DOHH2 (cell line): Measurements from ENCODE around the gene UTS2R.

Experiments used
- H3F3A ChIP-seq: fragments of 200-600 bp; sonication (generic), shearing (Covaris generic); 2 replicates; pipeline ENCODE4 v1.6.0; 2016; ENCODE audit warnings: antibody characterized with exemption, mild to moderate bottlenecking; ENCODE audit not compliant: control insufficient read depth, insufficient read depth
- H3K27ac ChIP-seq: fragments of 200-600 bp; sonication (generic); 2 replicates; pipeline ENCODE4 v1.5.1; 2014; ENCODE audit warnings: low read depth, mild to moderate bottlenecking, low read length, moderate library complexity
- H3K27me3 ChIP-seq: fragments of 200-600 bp; sonication (generic); 2 replicates; pipeline ENCODE4 v1.6.1; 2014; ENCODE audit warnings: mild to moderate bottlenecking, low read length, mixed read lengths; ENCODE audit not compliant: control insufficient read depth
- H3K36me3 ChIP-seq: fragments of 200-600 bp; sonication (generic); 2 replicates; pipeline ENCODE4 v1.6.1; 2014; ENCODE audit warnings: mild to moderate bottlenecking, low read length, moderate library complexity, mixed read lengths; ENCODE audit not compliant: control insufficient read depth
- H3K4me1 ChIP-seq: fragments of 200-600 bp; sonication (generic); 2 replicates; pipeline ENCODE4 v1.6.1; 2014; ENCODE audit warnings: mild to moderate bottlenecking, low read length, mixed read lengths; ENCODE audit not compliant: control insufficient read depth
- H3K4me2 ChIP-seq: fragments of 200-600 bp; sonication (generic); 2 replicates; pipeline ENCODE4 v1.6.0; 2014; ENCODE audit warnings: mild to moderate bottlenecking, low read length, moderate library complexity
- H3K4me3 ChIP-seq: fragments of 200-600 bp; sonication (generic); 2 replicates; pipeline ENCODE4 v1.5.1; 2014; ENCODE audit warnings: mild to moderate bottlenecking, low read length, mixed read lengths
- H3K79me2 ChIP-seq: fragments of 200-600 bp; sonication (generic); 2 replicates; pipeline ENCODE4 v1.6.1; 2014; ENCODE audit warnings: mild to moderate bottlenecking, low read length, mixed read lengths; ENCODE audit not compliant: control insufficient read depth
- H3K9me2 ChIP-seq: fragments of 200-600 bp; sonication (generic); replicated peaks from 2 replicates; pipeline ENCODE4 v1.6.1; 2014; ENCODE audit warnings: mild to moderate bottlenecking, low read length, mixed read lengths; ENCODE audit not compliant: control insufficient read depth
- H3K9me3 ChIP-seq: fragments of 200-600 bp; sonication (generic); 2 replicates; pipeline ENCODE4 v1.6.1; 2014; ENCODE audit warnings: antibody characterized with exemption, low read length, mixed read lengths; ENCODE audit not compliant: control insufficient read depth, insufficient read depth
- H4K20me1 ChIP-seq: fragments of 200-600 bp; sonication (generic); 2 replicates; pipeline ENCODE4 v1.6.0; 2014; ENCODE audit warnings: low read depth, mild to moderate bottlenecking, antibody characterized with exemption, low read length, moderate library complexity; ENCODE audit not compliant: control insufficient read depth, insufficient read depth
- CTCF ChIP-seq: fragments of 200-600 bp; sonication (generic); IDR thresholded peaks from one replicate; pipeline ENCODE4 v1.5.1; 2014; ENCODE audit warnings: antibody characterized with exemption, mild to moderate bottlenecking, low read depth, low read length; ENCODE audit not compliant: poor library complexity, severe bottlenecking
- EZH2phosphoT487 ChIP-seq: fragments of 200-600 bp; sonication (generic); IDR thresholded peaks from 2 replicates; pipeline ENCODE4 v1.6.1; 2017; ENCODE audit warnings: borderline replicate concordance, mild to moderate bottlenecking, antibody characterized with exemption, low read length, moderate library complexity, mixed read lengths

The UTS2R gene

DNA sequence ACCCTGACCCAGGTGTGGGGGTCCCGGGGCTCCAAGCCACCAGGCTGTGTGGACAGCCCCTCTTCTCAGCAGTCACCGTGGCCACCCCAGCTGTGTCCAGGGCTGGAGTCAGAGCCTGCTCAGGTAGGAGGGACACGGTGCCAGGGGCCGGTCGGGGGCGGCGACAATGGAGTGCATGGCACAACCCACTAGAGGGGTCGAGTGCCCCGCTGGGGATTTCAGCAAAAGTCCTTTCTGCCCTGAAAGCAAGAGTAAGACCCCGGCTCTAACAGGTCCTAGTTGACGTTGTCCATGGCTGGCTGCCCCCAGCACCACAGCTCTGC, 11.3 kb downstream of the UTS2R start:
- H3K4me1 ChIP-seq, result no peaks in the 10 kb centered on the region
- no peak overlapping the region for H3K27ac ChIP-seq
- H3K4me3 ChIP-seq, result no peak overlapping the region
- H3K27me3 ChIP-seq, result no peaks in the 10 kb centered on the region
- H3K79me2 ChIP-seq, result no peaks in the 10 kb centered on the region
- H3K4me2 ChIP-seq, result no peak overlapping the region
- no peaks in the 10 kb centered on the region for H3F3A ChIP-seq
- no peaks in the 10 kb centered on the region for H4K20me1 ChIP-seq
- no peak for TF ChIP-seq CTCF
- TF ChIP-seq EZH2phosphoT487, result no peak
- no peaks in the 10 kb centered on the region for H3K36me3 ChIP-seq
- H3K9me2 ChIP-seq, result no peaks in the 10 kb centered on the region
- no peaks in the 10 kb centered on the region for H3K9me3 ChIP-seq

GRCh38 chr17:82383411-82383810, 11.8 kb downstream of the UTS2R start:
- H3K36me3 ChIP-seq, result no peaks in the 10 kb centered on the region
- no peaks in the 10 kb centered on the region for H3K79me2 ChIP-seq
- no peak overlapping the region for H3K27ac ChIP-seq
- no peak overlapping the region for H3K4me3 ChIP-seq
- no peaks in the 10 kb centered on the region for H3K9me3 ChIP-seq
- H3K9me2 ChIP-seq, result no peaks in the 10 kb centered on the region
- no peaks in the 10 kb centered on the region for H3F3A ChIP-seq
- H3K4me1 ChIP-seq, result no peaks in the 10 kb centered on the region
- H4K20me1 ChIP-seq, result no peaks in the 10 kb centered on the region
- TF ChIP-seq CTCF, result no peak
- TF ChIP-seq EZH2phosphoT487, result no peak
- H3K4me2 ChIP-seq, result no peak overlapping the region
- H3K27me3 ChIP-seq, result no peaks in the 10 kb centered on the region

GRCh38 chr17:82384051-82384729, 12.6 kb downstream of the UTS2R start:
- TF ChIP-seq EZH2phosphoT487 (no peak), CTCF (no peak)
- Histone ChIP-seq H3K9me2 (no peaks in the 10 kb centered on the region), H3K36me3 (no peaks in the 10 kb centered on the region), H3K9me3 (no peaks in the 10 kb centered on the region), H3K4me3 (no peak overlapping the region), H3K27ac (no peak overlapping the region), H4K20me1 (no peaks in the 10 kb centered on the region), H3K79me2 (no peaks in the 10 kb centered on the region), H3K27me3 (no peaks in the 10 kb centered on the region), H3K4me1 (no peaks in the 10 kb centered on the region), H3F3A (no peaks in the 10 kb centered on the region), H3K4me2 (no peak overlapping the region)
